ENCODE results near the gene KDM6A.

DNA sequence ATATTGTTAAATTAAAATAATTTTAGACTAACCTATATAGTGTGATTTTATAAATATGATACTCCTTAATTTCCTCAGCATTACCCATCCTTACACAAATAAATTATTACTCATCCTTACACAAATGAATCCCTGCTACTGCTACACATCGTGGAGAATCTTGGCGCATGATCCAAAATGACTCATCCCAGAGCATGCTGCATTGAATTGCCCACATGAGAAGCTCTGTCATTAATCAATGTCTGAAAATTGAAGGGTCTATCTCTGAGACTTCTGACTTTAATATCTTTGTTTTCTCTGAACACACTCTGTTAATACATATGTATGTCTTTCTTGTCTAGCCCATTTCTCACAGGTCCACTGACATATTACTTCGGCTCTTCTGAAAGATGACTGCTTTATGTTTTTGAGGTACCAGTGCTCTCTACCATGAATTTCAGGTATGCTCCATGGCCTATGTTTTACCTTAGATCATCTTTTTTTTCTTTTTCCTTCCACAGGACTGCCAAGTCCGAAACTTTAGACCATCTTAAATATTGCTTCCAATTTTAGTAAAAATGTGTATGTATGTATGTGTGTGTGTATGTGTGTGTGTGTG is 44.9 kb upstream of the KDM6A start:
- TF ChIP-seq CTCF (IDR thresholded peaks at IDR 0.05) (no peak), POLR2A (IDR thresholded peaks at IDR 0.05) (no peak)

All from thyroid gland (tissue), 4 donors.